HG02970 (cell line): Measurements from ENCODE around the gene RNH1.

Experiments
- ATAC-seq: cut with Tn5 transposase; IDR thresholded peaks from one replicate; pipeline ENCODE4 v1.9.1; 2021; ENCODE audit warnings: mild to moderate bottlenecking, moderate library complexity, moderate number of reproducible peaks; ENCODE audit not compliant: unreplicated experiment, low FRiP score

Gene RNH1

DNA sequence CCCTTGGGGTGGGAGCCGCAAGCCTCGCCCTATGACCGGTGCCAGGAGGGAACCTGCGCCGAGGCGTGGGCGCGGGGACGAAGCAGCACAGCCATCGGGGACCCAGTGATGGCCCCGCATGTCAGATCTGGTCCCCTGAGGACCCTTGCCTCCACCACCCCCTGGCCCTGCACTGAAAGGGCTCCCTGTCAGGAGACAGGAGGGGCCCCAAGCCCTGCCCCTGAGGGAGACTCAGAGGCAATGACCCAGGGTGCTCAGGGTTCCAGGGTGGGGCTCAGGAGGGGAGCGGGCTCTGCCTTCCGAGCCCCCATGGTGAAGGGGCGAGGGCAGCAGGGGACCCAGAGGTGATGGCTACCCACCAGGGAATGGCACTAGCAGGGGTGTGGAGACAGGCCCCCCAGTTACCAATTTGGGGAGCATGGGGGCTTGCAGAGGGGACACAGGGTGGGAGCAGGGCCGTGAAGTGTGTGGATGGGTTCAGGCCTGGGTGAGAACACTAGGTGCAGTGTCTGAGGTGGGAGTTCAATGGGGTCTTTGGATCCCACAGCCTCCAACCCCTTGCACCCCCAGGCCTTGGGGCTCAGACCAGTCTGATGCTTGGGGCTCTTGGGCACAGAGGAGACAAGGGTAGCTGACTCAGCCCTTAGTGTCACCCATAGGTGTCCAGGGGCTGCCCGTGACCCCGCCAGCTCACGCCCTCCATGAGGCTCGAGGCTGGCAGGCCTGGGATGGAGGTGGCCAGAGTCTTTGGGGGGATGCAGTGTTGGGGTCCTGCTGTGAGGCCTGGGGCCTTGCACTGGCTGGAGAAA lies 30.8 kb upstream of the RNH1 start:
- no peak for ATAC-seq

DNA sequence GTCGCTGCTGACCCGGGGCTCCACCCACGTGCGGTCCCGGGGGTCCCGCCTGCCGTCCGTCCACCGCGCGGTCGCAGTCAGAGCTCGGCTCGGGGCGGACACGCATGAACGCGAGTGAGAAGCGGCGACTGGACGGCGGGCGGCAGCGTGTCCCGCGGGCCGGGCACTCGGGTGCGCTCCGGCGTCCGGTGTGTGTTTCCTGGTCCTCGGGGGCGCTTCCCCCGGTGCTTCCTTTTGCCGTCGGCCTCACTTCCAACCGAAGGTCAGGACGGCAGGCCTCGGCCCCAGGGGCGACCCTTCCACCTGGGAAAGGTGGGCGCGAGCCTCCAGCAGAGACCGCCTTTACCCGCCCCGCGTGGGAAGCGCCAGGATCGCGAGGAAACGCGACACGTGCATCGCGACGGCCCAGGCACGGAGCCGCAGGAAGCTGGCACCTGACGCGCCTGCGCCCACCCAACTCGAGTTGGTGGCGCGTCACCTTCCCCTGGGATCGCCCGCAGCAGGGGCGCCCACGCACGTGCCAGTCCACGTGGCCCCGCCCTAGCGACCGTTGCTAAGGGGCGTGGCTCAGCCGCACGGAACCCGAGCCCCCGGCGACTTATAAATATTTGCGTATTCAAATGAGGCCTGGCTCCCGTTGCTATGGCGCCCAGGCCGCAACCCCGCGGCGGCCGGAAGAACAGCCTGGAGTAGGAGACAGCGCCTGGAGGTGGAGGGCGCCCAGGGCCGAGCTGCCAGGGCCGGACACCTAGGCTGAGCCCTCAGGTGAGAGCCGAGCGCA lies 30.0 kb upstream of the RNH1 start, which contains the start of gene LRRC56:
Gene LRRC56, plus strand, starts transcription at position 687 of the 781 bp plus-strand sequence. CDS start 3,158 bp downstream, outside the sequence.
- peak; percentile 36 for ATAC-seq

DNA sequence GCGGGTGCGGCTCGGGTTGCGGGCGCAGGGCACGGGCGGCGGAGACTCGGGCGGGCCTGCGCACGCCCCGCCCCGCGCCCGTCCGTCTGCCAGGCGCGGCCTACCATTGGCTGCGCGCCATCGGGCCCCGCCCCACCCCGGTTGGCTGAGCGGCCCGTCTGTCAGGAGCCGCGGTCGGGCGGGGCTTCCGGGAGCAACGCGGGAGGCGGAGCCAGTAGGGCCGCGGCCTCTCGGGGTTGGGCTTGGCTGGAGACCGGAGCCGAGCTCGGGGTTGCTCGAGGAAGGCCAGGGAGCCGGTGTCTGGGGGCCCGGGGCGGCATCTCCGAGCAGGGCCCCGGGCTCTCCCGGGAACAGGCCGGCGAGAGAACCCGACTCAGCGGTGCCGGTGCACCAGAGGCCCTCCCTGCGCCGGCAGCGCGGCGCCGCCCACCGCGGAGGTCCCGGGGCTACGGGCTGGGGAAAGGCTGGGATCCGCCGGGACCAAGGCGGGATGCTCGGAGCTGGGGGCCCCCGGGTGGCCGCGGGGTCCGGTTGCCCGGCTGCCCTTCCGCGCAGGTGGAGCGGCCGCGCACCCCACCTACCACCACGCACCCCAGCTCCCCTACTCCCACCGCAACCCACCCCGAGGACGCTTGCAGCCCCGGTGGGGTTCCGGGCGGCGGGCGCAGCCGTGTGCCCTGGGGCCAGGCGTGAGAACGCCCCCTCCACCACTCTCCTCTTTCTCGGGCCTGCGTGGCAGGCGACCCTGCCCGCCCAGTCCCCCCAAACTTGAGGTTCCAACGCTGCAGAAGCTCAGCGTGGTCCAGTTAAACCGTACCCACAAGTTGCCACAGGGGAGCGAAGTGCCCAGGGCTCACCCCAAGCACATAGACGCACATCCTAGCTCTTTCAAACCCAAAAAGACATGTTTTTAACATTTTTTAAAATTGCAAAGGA lies 28.7 kb upstream of the RNH1 start, which contains the start of gene HRAS:
Gene HRAS, minus strand, starts transcription at position 58 of the 936 bp plus-strand sequence.
- ATAC-seq = peak; percentile 74

GRCh38 chr11:535210-535518 lies 28.1 kb upstream of the RNH1 start:
- ATAC-seq = no peak

DNA sequence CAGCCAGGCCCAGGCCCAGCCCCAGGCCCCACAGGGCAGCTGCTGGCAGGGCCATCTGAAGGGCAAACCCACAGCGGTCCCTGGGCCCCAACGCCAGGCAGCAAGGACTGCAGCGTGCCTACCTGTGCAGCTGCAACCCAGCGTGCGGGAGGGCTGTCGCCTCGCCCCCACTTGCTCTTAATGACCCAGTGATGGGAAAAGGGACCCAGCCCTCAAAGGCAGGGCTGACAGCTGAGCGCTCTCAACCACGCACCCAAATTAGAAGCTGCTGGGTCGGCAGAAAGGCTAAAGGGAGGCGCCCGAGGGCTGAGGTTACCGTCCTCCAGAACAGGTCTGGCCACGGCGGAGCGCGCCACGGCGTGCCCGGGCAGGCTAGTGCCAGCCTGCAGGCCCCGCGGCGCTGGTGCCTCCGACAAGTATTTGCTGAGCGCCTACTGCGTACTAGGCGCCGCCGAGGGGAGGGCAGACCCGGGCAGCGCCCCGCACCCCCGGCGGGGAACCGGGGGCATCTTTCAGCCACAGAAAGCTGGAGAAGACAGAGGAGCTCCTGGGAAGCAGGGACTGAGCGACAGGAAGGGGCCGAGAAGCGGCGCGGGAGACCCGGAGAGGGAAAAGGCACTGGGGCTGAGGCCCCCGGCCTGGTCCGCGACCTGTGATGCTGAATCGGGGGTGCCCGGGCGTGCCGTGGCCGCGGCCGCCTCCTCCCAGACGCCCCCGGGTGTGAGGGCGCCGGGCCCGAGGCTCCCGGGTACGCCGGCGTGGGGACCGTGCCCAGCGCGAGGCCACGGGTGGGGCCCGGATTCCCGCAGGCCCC lies 27.6 kb upstream of the RNH1 start:
- ATAC-seq = peak; percentile 1

DNA sequence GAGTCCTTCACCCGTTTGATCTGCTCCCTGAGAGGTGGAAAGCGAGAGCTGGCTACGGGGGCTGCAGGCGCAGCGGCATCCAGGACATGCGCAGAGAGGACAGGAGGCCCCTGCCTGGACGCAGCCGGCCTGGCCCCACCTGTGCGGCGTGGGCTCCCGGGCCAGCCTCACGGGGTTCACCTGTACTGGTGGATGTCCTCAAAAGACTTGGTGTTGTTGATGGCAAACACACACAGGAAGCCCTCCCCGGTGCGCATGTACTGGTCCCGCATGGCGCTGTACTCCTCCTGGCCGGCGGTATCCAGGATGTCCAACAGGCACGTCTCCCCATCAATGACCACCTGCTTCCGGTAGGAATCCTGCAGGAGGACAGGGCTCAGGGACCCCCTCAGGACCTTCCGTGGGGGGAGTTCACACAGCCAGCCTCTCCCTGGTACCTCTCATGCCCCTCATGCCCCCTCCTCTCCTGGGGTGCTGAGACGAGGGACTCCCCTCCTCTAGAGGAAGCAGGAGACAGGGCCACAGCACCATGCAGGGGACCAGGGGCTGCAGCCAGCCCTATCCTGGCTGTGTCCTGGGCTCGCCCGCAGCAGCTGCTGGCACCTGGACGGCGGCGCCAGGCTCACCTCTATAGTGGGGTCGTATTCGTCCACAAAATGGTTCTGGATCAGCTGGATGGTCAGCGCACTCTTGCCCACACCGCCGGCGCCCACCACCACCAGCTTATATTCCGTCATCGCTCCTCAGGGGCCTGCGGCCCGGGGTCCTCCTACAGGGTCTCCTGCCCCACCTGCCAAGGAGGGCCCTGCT lies 26.7 kb upstream of the RNH1 start:
- ATAC-seq = no peak

GRCh38 chr11:532986-533585 lies 26.0 kb upstream of the RNH1 start:
- ATAC-seq = no peak

DNA sequence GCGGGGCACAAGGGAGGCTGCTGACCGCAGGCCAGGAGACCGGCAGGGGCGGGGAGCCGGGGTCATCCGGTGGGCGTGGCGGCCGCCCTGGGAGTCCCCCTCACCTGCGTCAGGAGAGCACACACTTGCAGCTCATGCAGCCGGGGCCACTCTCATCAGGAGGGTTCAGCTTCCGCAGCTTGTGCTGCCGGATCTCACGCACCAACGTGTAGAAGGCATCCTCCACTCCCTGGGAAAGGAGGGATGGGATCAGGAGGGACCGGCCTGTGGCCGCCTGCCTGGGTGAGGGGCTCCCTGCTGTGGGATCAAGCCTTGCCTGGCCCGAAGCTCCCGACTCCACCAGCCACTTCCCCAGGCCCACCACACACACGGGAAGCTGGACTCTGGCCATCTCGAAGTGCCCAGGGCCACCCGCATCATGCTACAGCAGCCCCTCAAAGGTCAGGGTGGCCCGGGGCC lies 25.5 kb upstream of the RNH1 start:
- ATAC-seq = no peak

- ATAC-seq = no peak
These were observed 25.0 kb upstream of the RNH1 start for GRCh38 chr11:531919-532526.

- no peak for ATAC-seq
These were observed 24.2 kb upstream of the RNH1 start for GRCh38 chr11:530960-531831.

GRCh38 chr11:529728-530411 lies 22.8 kb upstream of the RNH1 start:
- no peak for ATAC-seq

GRCh38 chr11:528815-529727 lies 22.0 kb upstream of the RNH1 start:
- no peak for ATAC-seq

GRCh38 chr11:528166-528814 lies 21.2 kb upstream of the RNH1 start:
- no peak for ATAC-seq

GRCh38 chr11:526192-526591 lies 19.1 kb upstream of the RNH1 start:
- no peak for ATAC-seq

DNA sequence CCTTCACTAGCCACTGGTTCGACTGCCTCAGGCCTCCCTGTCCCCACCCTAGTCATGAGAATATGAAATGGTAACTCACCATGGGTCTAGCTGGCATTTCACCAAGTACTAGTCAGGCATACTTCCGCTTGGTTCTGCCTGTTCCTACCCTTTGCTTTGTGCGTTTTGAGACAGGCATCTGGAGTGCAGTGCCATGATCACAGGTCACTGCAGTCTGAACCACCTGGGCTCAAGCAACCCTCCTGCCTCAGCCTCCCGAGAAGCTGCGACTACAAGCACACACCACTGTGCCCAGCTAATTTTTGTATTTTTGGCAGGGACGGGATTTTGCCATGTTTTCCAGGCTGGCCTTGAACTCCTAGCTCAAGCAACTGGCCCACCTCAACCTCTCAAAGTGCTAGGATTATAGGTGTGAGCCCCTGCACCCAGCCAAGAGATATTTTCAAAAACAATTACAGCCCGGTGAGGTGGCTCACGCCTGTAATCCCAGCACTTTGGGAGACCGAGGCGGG lies 14.2 kb upstream of the RNH1 start:
- ATAC-seq = no peak
